Large intestine (tissue), 3 donors: Measurements from ENCODE around the gene RAD51B. TPM values are rescaled to one million over a fixed set of nuclear protein-coding genes. Genes with fewer than 3 reads are reported as not detected.

Source experiments
- DNase-seq, 2 donors: peaks; one replicate each; pipeline versions ENCODE4 v3.0.0 to v3.0.0-alpha.2; 2013
- H3K27ac ChIP-seq: one replicate; pipeline ENCODE4 v1.5.1; 2013; ENCODE audit warnings: low read length
- H3K27me3 ChIP-seq: 2 replicates; pipeline ENCODE4 v1.6.1; 2013; ENCODE audit warnings: low read length; ENCODE audit not compliant: control insufficient read depth, insufficient read depth
- H3K36me3 ChIP-seq: 2 replicates; pipeline ENCODE4 v1.6.1; 2013; ENCODE audit warnings: low read length; ENCODE audit not compliant: control insufficient read depth, insufficient read depth
- H3K4me1 ChIP-seq: one replicate; pipeline ENCODE4 v1.6.1; 2013; ENCODE audit warnings: low read length; ENCODE audit not compliant: control insufficient read depth, insufficient read depth
- H3K4me3 ChIP-seq: one replicate; pipeline ENCODE4 v1.5.1; 2013; ENCODE audit warnings: low read length
- H3K9me3 ChIP-seq: one replicate; pipeline ENCODE4 v1.6.1; 2013; ENCODE audit warnings: mild to moderate bottlenecking, low read depth, low read length, moderate library complexity; ENCODE audit not compliant: control insufficient read depth
- WGBS: methylation state at CpG from one replicate; pipeline ENCODE4 v1.1.5; 2013; ENCODE audit warnings: low lambda C conversion rate; ENCODE audit not compliant: insufficient coverage; 5-methylcytosine and 5-hydroxymethylcytosine counted together
- polyA plus RNA-seq: library from polyadenylated mRNA; unstranded; fragments of 120-200 nt; gene quantifications from one replicate; pipeline ENCODE4 v1.2.1, GENCODE V29; 2013

Gene RAD51B
- polyA plus RNA-seq, 1 donor: 6.4 TPM

- Histone ChIP-seq H3K4me3 (no peak overlapping the region), H3K27me3 (no peaks in the 10 kb centered on the region), H3K27ac (peak overlapping the region; percentile 5), H3K36me3 (no peaks in the 10 kb centered on the region), H3K4me1 (peaks cover 14% of the 10 kb centered on the region), H3K9me3 (no peaks in the 10 kb centered on the region)
- DNase-seq: no peak
- WGBS: 83% methylated on average over 1 of the region's 8 CpGs
These were observed 560.1 kb downstream of the RAD51B start for GRCh38 chr14:68379510-68380328.

GRCh38 chr14:68380329-68380741, 560.8 kb downstream of the RAD51B start:
- WGBS: no CpG with 5 or more reads among the region's 1 CpG
- DNase-seq: no peak
- no peak overlapping the region for H3K4me3 ChIP-seq
- peaks cover 14% of the 10 kb centered on the region for H3K4me1 ChIP-seq
- H3K27me3 ChIP-seq: no peaks in the 10 kb centered on the region
- H3K36me3 ChIP-seq: no peaks in the 10 kb centered on the region
- no peak overlapping the region for H3K27ac ChIP-seq
- H3K9me3 ChIP-seq: no peaks in the 10 kb centered on the region

GRCh38 chr14:68384335-68384734, 564.8 kb downstream of the RAD51B start:
- DNase-seq: peak in 1 of 2 donors; percentile 41
- WGBS: 75% methylated on average over 2 of the region's 6 CpGs
- peaks cover 4% of the 10 kb centered on the region for H3K4me1 ChIP-seq
- no peaks in the 10 kb centered on the region for H3K9me3 ChIP-seq
- no peaks in the 10 kb centered on the region for H3K27me3 ChIP-seq
- H3K4me3 ChIP-seq: no peak overlapping the region
- peak overlapping the region; percentile 5 for H3K27ac ChIP-seq
- H3K36me3 ChIP-seq: no peaks in the 10 kb centered on the region

- Histone ChIP-seq H3K27ac (peak overlapping the region; percentile 5), H3K27me3 (no peaks in the 10 kb centered on the region), H3K4me3 (no peak overlapping the region), H3K36me3 (no peaks in the 10 kb centered on the region), H3K9me3 (no peaks in the 10 kb centered on the region), H3K4me1 (peaks cover 4% of the 10 kb centered on the region)
- DNase-seq: no peak
- WGBS: no CpG with 5 or more reads among the region's 9 CpGs
These were observed 565.3 kb downstream of the RAD51B start for GRCh38 chr14:68384881-68385280.

- no peaks in the 10 kb centered on the region for H3K9me3 ChIP-seq
- H3K27me3 ChIP-seq: no peaks in the 10 kb centered on the region
- no CpG with 5 or more reads among the region's 1 CpG for WGBS
- no peak for DNase-seq
- no peak overlapping the region for H3K4me3 ChIP-seq
- no peaks in the 10 kb centered on the region for H3K36me3 ChIP-seq
- H3K4me1 ChIP-seq: peaks cover 4% of the 10 kb centered on the region
- H3K27ac ChIP-seq: no peak overlapping the region
These were observed 566.9 kb downstream of the RAD51B start for GRCh38 chr14:68386446-68386845.

- no peaks in the 10 kb centered on the region for H3K27me3 ChIP-seq
- 66% methylated on average over 3 of the region's 6 CpGs for WGBS
- H3K9me3 ChIP-seq: no peaks in the 10 kb centered on the region
These were observed 567.6 kb downstream of the RAD51B start for GRCh38 chr14:68386950-68387779.

GRCh38 chr14:68389943-68390342, 570.4 kb downstream of the RAD51B start:
- WGBS: 92% methylated on average over 2 of the region's 3 CpGs
- no peaks in the 10 kb centered on the region for H3K36me3 ChIP-seq
- DNase-seq: no peak
- H3K27ac ChIP-seq: peak overlapping the region; percentile 4
- no peaks in the 10 kb centered on the region for H3K27me3 ChIP-seq
- no peak overlapping the region for H3K4me3 ChIP-seq
- no peaks in the 10 kb centered on the region for H3K9me3 ChIP-seq
- peaks cover 35% of the 10 kb centered on the region for H3K4me1 ChIP-seq

More at GRCh38 chr14:68386950-68387779, 567.6 kb downstream of the RAD51B start:
- Histone ChIP-seq H3K4me3 (no peak overlapping the region), H3K4me1 (peaks cover 12% of the 10 kb centered on the region), H3K36me3 (no peaks in the 10 kb centered on the region), H3K27ac (no peak overlapping the region)
- DNase-seq: no peak

- H3K36me3 ChIP-seq: no peaks in the 10 kb centered on the region
- DNase-seq: no peak
- H3K27ac ChIP-seq: peak overlapping the region; percentile 4
- no peaks in the 10 kb centered on the region for H3K9me3 ChIP-seq
- no peaks in the 10 kb centered on the region for H3K27me3 ChIP-seq
- WGBS: no CpG with 5 or more reads among the region's 2 CpGs
- H3K4me1 ChIP-seq: peaks cover 40% of the 10 kb centered on the region
- no peak overlapping the region for H3K4me3 ChIP-seq
These were observed 571.2 kb downstream of the RAD51B start for GRCh38 chr14:68390741-68391140.

- Histone ChIP-seq H3K27ac (peak overlapping the region; percentile 92), H3K4me3 (no peak overlapping the region), H3K27me3 (no peaks in the 10 kb centered on the region), H3K36me3 (no peaks in the 10 kb centered on the region), H3K4me1 (peaks cover 40% of the 10 kb centered on the region), H3K9me3 (no peaks in the 10 kb centered on the region)
- WGBS: 100% methylated on average over 1 of the region's 4 CpGs
- DNase-seq: no peak
These were observed 571.9 kb downstream of the RAD51B start for GRCh38 chr14:68391311-68392014.
